ENCODE measurements around the gene DDX42.

DDX42 gene, protein sequence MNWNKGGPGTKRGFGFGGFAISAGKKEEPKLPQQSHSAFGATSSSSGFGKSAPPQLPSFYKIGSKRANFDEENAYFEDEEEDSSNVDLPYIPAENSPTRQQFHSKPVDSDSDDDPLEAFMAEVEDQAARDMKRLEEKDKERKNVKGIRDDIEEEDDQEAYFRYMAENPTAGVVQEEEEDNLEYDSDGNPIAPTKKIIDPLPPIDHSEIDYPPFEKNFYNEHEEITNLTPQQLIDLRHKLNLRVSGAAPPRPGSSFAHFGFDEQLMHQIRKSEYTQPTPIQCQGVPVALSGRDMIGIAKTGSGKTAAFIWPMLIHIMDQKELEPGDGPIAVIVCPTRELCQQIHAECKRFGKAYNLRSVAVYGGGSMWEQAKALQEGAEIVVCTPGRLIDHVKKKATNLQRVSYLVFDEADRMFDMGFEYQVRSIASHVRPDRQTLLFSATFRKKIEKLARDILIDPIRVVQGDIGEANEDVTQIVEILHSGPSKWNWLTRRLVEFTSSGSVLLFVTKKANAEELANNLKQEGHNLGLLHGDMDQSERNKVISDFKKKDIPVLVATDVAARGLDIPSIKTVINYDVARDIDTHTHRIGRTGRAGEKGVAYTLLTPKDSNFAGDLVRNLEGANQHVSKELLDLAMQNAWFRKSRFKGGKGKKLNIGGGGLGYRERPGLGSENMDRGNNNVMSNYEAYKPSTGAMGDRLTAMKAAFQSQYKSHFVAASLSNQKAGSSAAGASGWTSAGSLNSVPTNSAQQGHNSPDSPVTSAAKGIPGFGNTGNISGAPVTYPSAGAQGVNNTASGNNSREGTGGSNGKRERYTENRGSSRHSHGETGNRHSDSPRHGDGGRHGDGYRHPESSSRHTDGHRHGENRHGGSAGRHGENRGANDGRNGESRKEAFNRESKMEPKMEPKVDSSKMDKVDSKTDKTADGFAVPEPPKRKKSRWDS

DNA sequence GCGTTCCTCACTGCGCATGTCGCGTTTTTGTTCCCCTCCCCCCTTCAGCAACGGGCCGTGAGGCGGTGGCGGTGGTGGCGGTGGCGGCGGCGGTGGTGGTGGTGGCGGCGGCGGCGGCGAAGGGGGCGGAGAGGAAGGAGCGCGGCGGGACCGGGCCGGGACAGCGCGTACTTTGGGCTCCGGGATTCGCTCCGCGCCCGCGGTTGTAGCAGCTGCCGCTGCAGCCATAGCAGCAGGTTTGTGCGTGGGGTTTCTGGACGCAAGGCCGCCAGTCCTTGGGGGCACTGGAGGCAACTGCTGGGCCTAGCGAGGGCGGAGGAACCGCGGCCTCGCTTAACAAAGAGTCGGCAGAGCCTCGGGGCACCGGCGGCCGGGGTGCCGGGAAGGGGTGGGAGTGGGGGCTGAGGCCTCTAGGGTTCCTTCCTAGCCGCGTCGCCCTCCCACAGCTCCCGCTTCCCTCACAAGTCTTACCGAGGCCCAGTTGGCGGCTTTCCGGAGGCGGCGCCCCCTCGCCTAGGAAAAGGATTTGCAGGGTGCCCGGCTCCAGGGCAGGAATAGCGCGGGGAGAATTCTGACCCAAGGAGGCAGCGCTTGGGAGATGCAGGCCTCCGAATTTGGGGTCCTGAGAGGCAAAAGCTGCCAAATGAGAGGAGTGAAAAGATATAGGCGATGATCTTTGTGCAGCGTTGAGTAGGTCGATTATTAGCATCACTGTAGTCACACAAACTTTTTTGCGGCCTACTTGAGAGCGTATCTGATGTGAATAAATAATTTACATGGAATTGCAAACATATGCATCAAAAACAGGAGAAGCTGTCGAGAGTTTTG is at the start of gene DDX42:
TSS of gene DDX42 (plus strand) at position 30 of the 828 bp plus-strand sequence. CDS start 12,880 bp downstream, outside the sequence.
- Mint-ChIP-seq H3K36me3 (ENCODE audit: low read depth) (peaks cover 57% of the 10 kb centered on the region), H3K4me3 (peak within 1 kb of the TSS; percentile 99), H3K4me1 (ENCODE audit: low read depth) (peaks cover 72% of the 10 kb centered on the region), H3K9me3 (no peaks in the 10 kb centered on the region), H3K27me3 (no peaks in the 10 kb centered on the region), H3K27ac (peak within 1 kb of the TSS; percentile 100)

- Mint-ChIP-seq H3K4me1 (ENCODE audit: low read depth) (peaks cover 14% of the 10 kb centered on the region), H3K27me3 (no peaks in the 10 kb centered on the region), H3K9me3 (no peaks in the 10 kb centered on the region), H3K36me3 (ENCODE audit: low read depth) (peaks cover 22% of the 10 kb centered on the region), H3K4me3 (no peak overlapping the region), H3K27ac (no peak overlapping the region)
These were observed 38.3 kb upstream of the DDX42 start for GRCh38 chr17:63735691-63736090.

DNA sequence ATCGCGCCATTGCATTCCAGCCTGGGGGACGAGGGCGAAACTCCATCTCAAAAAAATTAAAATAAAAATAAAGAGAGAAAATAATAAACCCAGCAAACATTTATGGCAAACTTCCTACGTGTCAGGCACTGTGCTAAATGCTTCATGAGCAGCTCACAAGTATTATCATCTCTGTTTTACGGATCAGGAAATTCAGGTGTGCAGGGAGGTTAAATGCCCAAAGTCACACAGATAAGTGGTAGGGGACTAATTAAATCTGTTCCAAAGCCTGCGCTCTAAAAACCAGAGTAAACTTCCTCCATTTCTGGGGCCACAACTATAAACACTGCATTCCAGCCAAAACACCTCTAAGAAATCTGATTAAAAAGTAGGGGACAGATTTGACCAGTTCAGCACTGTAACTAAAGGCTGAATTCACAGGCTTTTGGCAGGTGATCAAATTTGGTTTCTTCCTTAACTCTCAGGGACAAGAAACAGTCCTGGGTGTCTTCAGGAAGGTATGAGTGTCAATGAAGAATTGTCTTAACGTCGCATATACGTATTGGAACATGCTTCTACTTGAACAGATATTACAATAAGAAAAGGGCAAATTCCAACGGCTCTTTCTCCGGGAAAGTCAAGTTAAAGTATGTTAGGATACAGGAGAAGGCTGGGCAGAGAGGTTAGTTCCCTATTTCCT is 33.4 kb upstream of the DDX42 start:
- H3K4me1 Mint-ChIP-seq (ENCODE audit: low read depth) = peaks cover 25% of the 10 kb centered on the region
- H3K27ac Mint-ChIP-seq = peak overlapping the region; percentile 95
- peak overlapping the region; percentile 86 for H3K4me3 Mint-ChIP-seq
- no peaks in the 10 kb centered on the region for H3K27me3 Mint-ChIP-seq
- H3K9me3 Mint-ChIP-seq = no peaks in the 10 kb centered on the region
- peaks cover 10% of the 10 kb centered on the region for H3K36me3 Mint-ChIP-seq (ENCODE audit: low read depth)

DNA sequence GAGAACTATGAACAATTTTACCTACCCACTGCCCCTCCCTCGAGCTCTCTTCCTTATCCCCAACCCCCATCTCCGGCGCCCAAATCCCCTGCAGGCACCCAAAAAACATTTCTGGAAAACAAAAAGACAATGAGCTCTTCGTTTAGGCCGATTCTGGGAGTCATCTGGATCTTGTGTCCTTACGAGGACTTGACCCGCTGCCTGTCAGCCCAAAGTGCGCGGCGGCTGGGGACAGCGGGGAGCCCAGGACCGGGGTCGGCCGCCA is 32.9 kb upstream of the DDX42 start:
- H3K4me3 Mint-ChIP-seq = peak overlapping the region; percentile 86
- H3K9me3 Mint-ChIP-seq = no peaks in the 10 kb centered on the region
- H3K27ac Mint-ChIP-seq = peak overlapping the region; percentile 95
- H3K27me3 Mint-ChIP-seq = no peaks in the 10 kb centered on the region
- peaks cover 25% of the 10 kb centered on the region for H3K4me1 Mint-ChIP-seq (ENCODE audit: low read depth)
- H3K36me3 Mint-ChIP-seq (ENCODE audit: low read depth) = peaks cover 15% of the 10 kb centered on the region

DNA sequence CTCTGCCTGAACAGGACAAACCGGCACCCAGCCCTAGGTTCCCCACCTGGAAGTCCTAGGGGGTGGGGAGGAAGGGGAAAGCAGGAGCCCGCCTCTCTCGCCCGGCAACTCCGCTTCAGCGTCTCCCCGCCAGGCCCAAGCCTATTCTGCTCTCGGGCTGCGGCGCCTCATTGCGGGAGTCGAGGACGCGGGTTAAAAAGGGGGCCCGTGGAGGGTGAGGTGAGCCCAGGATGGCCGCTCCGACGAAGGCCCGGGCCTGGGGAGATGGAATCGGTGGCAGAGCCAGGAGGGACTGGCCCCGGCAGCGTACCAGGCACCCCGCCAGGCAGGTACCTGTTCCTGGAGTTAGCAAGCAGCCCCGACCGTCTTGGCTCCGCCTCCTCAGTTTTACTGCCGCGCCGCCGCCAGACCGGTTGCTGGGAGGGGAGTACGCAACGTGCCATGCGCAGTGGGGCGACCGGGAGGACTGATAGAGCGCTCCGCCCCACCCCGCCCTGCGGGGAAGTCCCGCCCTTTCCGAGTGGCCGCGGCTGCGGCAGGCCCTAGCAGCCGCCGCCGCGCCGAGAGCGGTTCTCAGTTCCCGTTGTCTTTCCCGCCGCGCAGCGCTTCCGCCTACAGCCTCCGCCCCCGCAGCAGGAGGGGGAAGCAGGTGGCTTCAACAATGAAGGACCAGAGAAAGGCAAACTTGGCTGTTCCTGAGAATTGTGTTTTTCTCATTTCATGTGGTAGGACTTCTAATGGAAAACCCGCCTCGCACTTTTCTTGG is 32.4 kb upstream of the DDX42 start, which contains the start of gene STRADA:
TSS of gene STRADA (minus strand) at position 392 of the 766 bp plus-strand sequence. CDS start 13,430 bp downstream, outside the sequence.
- Mint-ChIP-seq H3K27me3 (no peaks in the 10 kb centered on the region), H3K27ac (peak within 1 kb of the TSS; percentile 95), H3K36me3 (ENCODE audit: low read depth) (peaks cover 18% of the 10 kb centered on the region), H3K9me3 (no peaks in the 10 kb centered on the region), H3K4me1 (ENCODE audit: low read depth) (peaks cover 25% of the 10 kb centered on the region), H3K4me3 (peak within 1 kb of the TSS; percentile 86)

DNA sequence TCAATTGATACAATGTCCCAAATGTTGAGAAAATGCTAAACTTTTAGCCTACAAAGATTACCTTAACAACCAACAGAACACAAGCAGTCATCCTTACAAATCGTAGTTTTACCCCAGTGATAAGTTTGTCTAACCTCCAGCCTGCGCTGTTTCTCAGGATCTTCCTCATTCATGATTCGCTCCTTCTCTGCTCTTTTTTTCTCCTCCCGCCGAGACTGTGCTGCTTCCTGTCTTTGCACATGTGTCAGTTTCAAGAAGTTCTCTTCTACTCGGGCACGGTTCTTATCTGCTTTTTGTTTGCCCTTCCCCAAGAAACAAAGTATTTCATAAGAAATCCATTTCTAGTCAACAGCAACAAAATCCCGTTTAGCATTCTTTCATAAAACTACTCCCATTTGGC is 22.2 kb upstream of the DDX42 start:
- peaks cover 75% of the 10 kb centered on the region for H3K36me3 Mint-ChIP-seq (ENCODE audit: low read depth)
- H3K27me3 Mint-ChIP-seq = no peaks in the 10 kb centered on the region
- H3K27ac Mint-ChIP-seq = peak overlapping the region; percentile 80
- H3K9me3 Mint-ChIP-seq = no peaks in the 10 kb centered on the region
- peak overlapping the region; percentile 52 for H3K4me3 Mint-ChIP-seq
- H3K4me1 Mint-ChIP-seq (ENCODE audit: low read depth) = peaks cover 16% of the 10 kb centered on the region

DNA sequence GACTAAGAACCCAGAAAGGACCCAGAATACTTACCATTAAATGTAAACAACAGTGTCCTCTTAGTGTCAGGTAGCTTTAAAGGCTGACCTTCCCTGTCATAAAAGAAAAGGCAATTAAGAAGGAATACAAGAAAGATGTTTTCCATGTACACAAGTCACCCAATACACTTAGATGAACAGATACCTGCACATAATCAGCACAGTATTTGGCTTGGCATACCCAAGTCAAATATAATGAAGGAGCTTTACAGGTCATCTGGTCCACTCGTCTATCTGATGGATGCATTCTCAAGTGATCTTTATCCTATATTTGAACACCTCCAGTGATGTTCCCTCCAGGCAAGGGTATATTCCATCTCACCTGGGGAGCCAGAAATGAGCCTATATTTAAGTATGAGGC is 21.3 kb upstream of the DDX42 start:
- peaks cover 16% of the 10 kb centered on the region for H3K4me1 Mint-ChIP-seq (ENCODE audit: low read depth)
- no peak overlapping the region for H3K4me3 Mint-ChIP-seq
- H3K36me3 Mint-ChIP-seq (ENCODE audit: low read depth) = peaks cover 66% of the 10 kb centered on the region
- H3K9me3 Mint-ChIP-seq = no peaks in the 10 kb centered on the region
- H3K27ac Mint-ChIP-seq = no peak overlapping the region
- no peaks in the 10 kb centered on the region for H3K27me3 Mint-ChIP-seq

GRCh38 chr17:63753215-63753614 is 20.8 kb upstream of the DDX42 start:
- H3K9me3 Mint-ChIP-seq = no peaks in the 10 kb centered on the region
- H3K27ac Mint-ChIP-seq = no peak overlapping the region
- H3K4me1 Mint-ChIP-seq (ENCODE audit: low read depth) = peaks cover 16% of the 10 kb centered on the region
- peaks cover 70% of the 10 kb centered on the region for H3K36me3 Mint-ChIP-seq (ENCODE audit: low read depth)
- no peak overlapping the region for H3K4me3 Mint-ChIP-seq
- H3K27me3 Mint-ChIP-seq = no peaks in the 10 kb centered on the region

GRCh38 chr17:63754046-63754445 is 19.9 kb upstream of the DDX42 start:
- Mint-ChIP-seq H3K4me3 (no peak overlapping the region), H3K36me3 (ENCODE audit: low read depth) (peaks cover 71% of the 10 kb centered on the region), H3K4me1 (ENCODE audit: low read depth) (peaks cover 16% of the 10 kb centered on the region), H3K27ac (no peak overlapping the region), H3K27me3 (no peaks in the 10 kb centered on the region), H3K9me3 (no peaks in the 10 kb centered on the region)

GRCh38 chr17:63758428-63758827 is 15.5 kb upstream of the DDX42 start:
- H3K9me3 Mint-ChIP-seq = no peaks in the 10 kb centered on the region
- H3K4me3 Mint-ChIP-seq = no peak overlapping the region
- H3K36me3 Mint-ChIP-seq (ENCODE audit: low read depth) = peaks cover 67% of the 10 kb centered on the region
- H3K27me3 Mint-ChIP-seq = no peaks in the 10 kb centered on the region
- H3K27ac Mint-ChIP-seq = no peak overlapping the region
- H3K4me1 Mint-ChIP-seq (ENCODE audit: low read depth) = peaks cover 20% of the 10 kb centered on the region

- Mint-ChIP-seq H3K27ac (peak overlapping the region; percentile 45), H3K27me3 (no peaks in the 10 kb centered on the region), H3K4me3 (no peak overlapping the region), H3K4me1 (ENCODE audit: low read depth) (peaks cover 20% of the 10 kb centered on the region), H3K9me3 (no peaks in the 10 kb centered on the region), H3K36me3 (ENCODE audit: low read depth) (peaks cover 63% of the 10 kb centered on the region)
These were observed 13.0 kb upstream of the DDX42 start for GRCh38 chr17:63760771-63761539.

DNA sequence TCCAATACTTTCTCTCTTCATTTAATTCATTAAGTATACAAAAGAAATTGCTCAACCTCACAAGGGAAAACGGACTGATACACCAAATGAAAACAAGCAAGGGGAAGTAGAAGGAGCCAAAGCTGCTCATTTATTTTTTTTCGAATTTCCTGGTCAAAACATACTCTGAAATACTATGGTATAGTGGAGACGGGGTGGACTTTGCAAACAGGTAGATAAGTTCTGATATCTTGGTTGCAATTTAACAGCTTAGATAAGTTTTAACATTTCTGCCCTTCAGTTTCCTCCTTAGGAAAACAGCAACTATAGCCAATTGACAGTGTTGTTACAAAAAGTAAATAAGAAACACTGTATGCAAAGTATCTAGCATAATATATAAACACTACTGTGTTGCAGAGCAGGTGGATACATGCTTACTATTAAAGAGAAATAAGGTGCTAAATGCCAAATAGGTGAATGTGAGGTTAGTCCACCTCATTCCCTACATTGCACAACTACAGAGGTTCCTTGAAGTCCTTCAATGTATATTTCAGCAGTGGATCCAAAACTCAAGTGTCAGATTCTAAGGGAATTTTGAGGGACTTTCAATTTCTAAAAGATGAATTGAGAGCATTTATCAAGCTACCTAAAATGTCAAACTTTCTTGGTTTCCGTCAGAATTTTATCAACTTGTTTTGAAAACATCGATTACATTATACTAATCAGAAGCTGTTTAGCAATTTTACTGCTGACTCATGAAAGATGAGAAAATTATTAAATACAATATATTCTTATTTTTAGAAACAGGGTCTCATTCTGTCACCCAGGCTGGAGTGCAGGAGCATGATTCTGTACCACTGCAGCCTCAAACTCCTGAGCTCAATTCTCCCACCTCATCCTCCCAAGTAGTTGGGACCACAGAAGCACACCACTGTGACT is 11.6 kb upstream of the DDX42 start:
- Mint-ChIP-seq H3K9me3 (no peaks in the 10 kb centered on the region), H3K36me3 (ENCODE audit: low read depth) (peaks cover 63% of the 10 kb centered on the region), H3K4me1 (ENCODE audit: low read depth) (peaks cover 29% of the 10 kb centered on the region), H3K27ac (peak overlapping the region; percentile 5), H3K4me3 (no peak overlapping the region), H3K27me3 (no peaks in the 10 kb centered on the region)

Data from stimulated activated naive CD8-positive, alpha-beta T cell treated with anti-CD3 and anti-CD28 coated beads, Interleukin-15, Interleukin-2, amounts not matched to agents 100 ng/mL and 50 ng/mL, for 24 hours (primary cell).